ENCODE data around the gene HCRT.
"Not testable (repeated sequence)": the region's sequence is repeated elsewhere in the genome, so short reads cannot be mapped to it uniquely, and the experiment has no call there.

HCRT gene

GRCh38 chr17:42146911-42147607 lies 38.2 kb downstream of the HCRT start:
- no peak for DNase-seq
- Histone ChIP-seq H3K4me3 (no peak overlapping the region), H3K9me3 (no peaks in the 10 kb centered on the region), H3K36me3 (peaks cover 0 to 49% (median 17%) of the 10 kb centered on the region in 3 donors), H3K27me3 (no peaks in the 10 kb centered on the region), H3K27ac (no peak overlapping the region), H3K4me1 (peaks cover 0 to 26% (median 17%) of the 10 kb centered on the region in 4 donors)
- intact Hi-C loops (cut with DNase I; ENCODE audit: low total_unique reads) = no loop called here
- TF ChIP-seq, protein P1, sequence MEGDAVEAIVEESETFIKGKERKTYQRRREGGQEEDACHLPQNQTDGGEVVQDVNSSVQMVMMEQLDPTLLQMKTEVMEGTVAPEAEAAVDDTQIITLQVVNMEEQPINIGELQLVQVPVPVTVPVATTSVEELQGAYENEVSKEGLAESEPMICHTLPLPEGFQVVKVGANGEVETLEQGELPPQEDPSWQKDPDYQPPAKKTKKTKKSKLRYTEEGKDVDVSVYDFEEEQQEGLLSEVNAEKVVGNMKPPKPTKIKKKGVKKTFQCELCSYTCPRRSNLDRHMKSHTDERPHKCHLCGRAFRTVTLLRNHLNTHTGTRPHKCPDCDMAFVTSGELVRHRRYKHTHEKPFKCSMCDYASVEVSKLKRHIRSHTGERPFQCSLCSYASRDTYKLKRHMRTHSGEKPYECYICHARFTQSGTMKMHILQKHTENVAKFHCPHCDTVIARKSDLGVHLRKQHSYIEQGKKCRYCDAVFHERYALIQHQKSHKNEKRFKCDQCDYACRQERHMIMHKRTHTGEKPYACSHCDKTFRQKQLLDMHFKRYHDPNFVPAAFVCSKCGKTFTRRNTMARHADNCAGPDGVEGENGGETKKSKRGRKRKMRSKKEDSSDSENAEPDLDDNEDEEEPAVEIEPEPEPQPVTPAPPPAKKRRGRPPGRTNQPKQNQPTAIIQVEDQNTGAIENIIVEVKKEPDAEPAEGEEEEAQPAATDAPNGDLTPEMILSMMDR (IDR thresholded peaks at IDR 0.05) = no peak

DNA sequence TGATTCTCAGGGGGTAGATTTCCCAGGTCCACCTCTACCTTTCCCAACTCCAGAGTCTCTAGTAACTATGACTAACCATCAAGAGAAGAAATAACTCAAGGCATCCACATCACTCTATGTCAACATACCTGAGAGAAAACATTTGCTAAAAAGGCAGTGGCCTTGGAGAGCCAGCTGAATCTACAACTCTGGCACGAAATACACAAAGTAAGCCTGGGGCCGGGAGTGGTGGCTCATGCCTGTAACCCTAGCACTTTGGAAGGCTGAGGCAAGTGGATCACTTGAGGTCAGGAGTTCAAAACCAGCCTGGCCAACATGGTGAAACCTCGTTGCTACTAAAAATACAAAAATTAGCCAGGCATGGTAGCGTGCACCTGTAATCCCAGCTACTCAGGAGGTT lies 42.1 kb downstream of the HCRT start:
- H3K27me3 ChIP-seq; H3K4me3 ChIP-seq; H3K9me3 ChIP-seq; DNase-seq; H3K27ac ChIP-seq; intact Hi-C loops (cut with DNase I; ENCODE audit: low total_unique reads): not testable (repeated sequence)
- peaks cover 0 to 46% (median 24%) of the 10 kb centered on the region in 4 donors for H3K4me1 ChIP-seq
- peaks cover 4 to 49% (median 9%) of the 10 kb centered on the region in 3 donors for H3K36me3 ChIP-seq

DNA sequence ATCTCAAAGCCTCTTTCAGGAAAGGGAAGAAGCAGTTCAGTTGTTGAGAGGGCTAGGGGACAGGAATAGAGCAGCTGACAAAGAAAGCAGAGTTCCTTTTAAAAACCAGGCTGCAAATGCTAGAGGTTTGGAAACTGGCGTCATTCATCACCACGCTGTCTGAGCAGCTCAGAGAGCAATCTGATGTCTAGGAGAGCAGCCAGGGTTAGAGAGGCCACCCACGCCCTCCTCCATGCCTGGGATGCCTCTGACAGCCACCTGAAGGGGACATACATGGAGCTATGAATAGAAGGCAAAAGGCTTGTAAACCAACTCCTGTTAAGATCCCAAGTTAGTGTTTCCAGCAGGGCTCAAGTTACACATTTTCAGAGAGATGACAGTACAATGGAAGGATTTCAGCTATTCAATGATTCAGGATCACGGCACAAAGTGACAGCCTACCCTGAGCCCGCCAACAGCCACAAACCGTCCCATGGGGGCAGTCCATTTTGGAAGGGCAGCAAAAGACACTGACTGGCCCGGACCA lies 42.8 kb downstream of the HCRT start:
- H3K4me1 ChIP-seq = peaks cover 0 to 46% (median 25%) of the 10 kb centered on the region in 4 donors
- H3K27ac ChIP-seq = peak overlapping the region in 1 of 2 donors; percentile 27
- intact Hi-C loops (cut with DNase I; ENCODE audit: low total_unique reads) = no loop called here
- H3K27me3 ChIP-seq = no peaks in the 10 kb centered on the region
- H3K9me3 ChIP-seq = no peaks in the 10 kb centered on the region
- DNase-seq = no peak
- no peak overlapping the region for H3K4me3 ChIP-seq
- peaks cover 4 to 43% (median 9%) of the 10 kb centered on the region in 3 donors for H3K36me3 ChIP-seq
- TF ChIP-seq, protein P1 (IDR thresholded peaks at IDR 0.05) = no peak

DNA sequence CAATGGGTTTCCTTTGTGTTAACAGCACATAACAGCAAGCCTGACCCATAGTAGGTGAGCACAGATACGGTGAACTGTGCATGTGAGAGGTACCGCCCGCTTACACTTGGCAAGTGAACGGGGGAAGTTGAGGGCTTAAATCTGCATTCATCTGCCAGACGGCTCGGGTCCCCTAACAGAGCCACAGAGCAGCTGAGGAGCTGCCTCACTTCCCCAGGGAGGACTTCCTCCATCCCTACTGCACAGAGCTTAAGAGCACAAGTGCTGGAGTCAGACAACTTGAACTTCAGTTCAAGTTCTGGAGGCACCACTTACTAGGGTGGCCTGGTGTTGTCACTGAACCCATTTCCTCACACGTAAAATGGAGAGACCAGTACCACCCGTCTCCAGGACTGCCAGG lies 43.9 kb downstream of the HCRT start:
- intact Hi-C loops (cut with DNase I; ENCODE audit: low total_unique reads) = no loop called here
- Histone ChIP-seq H3K4me3 (no peak overlapping the region), H3K36me3 (peaks cover 4 to 43% (median 12%) of the 10 kb centered on the region in 3 donors), H3K27me3 (no peaks in the 10 kb centered on the region), H3K9me3 (no peaks in the 10 kb centered on the region), H3K27ac (no peak overlapping the region), H3K4me1 (peaks cover 0 to 49% (median 27%) of the 10 kb centered on the region in 4 donors)
- TF ChIP-seq, protein P1 (IDR thresholded peaks at IDR 0.05) = no peak
- no peak for DNase-seq

DNA sequence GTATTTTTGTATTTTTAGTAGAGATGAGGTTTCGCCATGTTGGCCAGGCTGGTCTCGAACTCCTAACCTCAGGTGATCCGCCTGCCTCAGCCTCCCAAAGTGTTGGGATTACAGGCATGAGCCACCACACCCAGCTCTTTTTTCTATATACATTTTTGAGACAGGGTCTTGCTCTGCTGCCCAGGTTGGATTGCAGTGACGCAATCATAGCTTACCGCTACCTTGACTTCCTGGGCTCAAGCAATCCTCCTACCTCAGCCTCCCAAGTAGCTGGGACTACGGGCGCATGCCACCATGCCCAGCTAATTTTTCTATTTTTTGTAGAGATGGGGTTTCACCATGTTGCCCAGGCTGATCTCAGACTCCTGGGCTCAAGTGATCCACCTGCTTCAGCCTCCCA lies 44.6 kb downstream of the HCRT start:
- intact Hi-C loops (cut with DNase I; ENCODE audit: low total_unique reads); H3K27ac ChIP-seq: not testable (repeated sequence)
- peaks cover 0 to 55% (median 29%) of the 10 kb centered on the region in 4 donors for H3K4me1 ChIP-seq

GRCh38 chr17:42138749-42139492 lies 46.3 kb downstream of the HCRT start:
- Histone ChIP-seq H3K4me1 (peaks cover 0 to 70% (median 33%) of the 10 kb centered on the region in 4 donors), H3K27ac (no peak overlapping the region)
- intact Hi-C loops (cut with DNase I; ENCODE audit: low total_unique reads) = no loop called here

More for the DNA sequence above, 44.6 kb downstream of the HCRT start:
- not testable (repeated sequence) for H3K9me3 ChIP-seq, DNase-seq, H3K4me3 ChIP-seq, H3K27me3 ChIP-seq
- peaks cover 4 to 36% (median 13%) of the 10 kb centered on the region in 3 donors for H3K36me3 ChIP-seq

More at GRCh38 chr17:42138749-42139492, 46.3 kb downstream of the HCRT start:
- no peak for DNase-seq
- no peaks in the 10 kb centered on the region for H3K9me3 ChIP-seq
- no peaks in the 10 kb centered on the region for H3K27me3 ChIP-seq
- no peak overlapping the region for H3K4me3 ChIP-seq
- peaks cover 4 to 28% (median 7%) of the 10 kb centered on the region in 3 donors for H3K36me3 ChIP-seq
- TF ChIP-seq, protein P1 (IDR thresholded peaks at IDR 0.05) = no peak

Data from tibial artery (tissue), 4 donors.